AG10803 (cell line): Measurements from ENCODE around the gene GPR4.

Experiments used
- DNase-seq: peaks from one replicate; pipeline ENCODE4 v3.0.0; 2010; ENCODE audit warnings: low read depth
- H3K4me3 ChIP-seq: 2 replicates; pipeline ENCODE4 v1.5.1; 2011; ENCODE audit warnings: mild to moderate bottlenecking, low read length, control low read depth
- TF ChIP-seq, protein P1 (sequence below): conservative IDR thresholded peaks from 2 replicates; pipeline ENCODE4 v1.5.1; 2011; ENCODE audit warnings: mild to moderate bottlenecking, low read length, control low read depth, inconsistent platforms

GPR4 gene

DNA sequence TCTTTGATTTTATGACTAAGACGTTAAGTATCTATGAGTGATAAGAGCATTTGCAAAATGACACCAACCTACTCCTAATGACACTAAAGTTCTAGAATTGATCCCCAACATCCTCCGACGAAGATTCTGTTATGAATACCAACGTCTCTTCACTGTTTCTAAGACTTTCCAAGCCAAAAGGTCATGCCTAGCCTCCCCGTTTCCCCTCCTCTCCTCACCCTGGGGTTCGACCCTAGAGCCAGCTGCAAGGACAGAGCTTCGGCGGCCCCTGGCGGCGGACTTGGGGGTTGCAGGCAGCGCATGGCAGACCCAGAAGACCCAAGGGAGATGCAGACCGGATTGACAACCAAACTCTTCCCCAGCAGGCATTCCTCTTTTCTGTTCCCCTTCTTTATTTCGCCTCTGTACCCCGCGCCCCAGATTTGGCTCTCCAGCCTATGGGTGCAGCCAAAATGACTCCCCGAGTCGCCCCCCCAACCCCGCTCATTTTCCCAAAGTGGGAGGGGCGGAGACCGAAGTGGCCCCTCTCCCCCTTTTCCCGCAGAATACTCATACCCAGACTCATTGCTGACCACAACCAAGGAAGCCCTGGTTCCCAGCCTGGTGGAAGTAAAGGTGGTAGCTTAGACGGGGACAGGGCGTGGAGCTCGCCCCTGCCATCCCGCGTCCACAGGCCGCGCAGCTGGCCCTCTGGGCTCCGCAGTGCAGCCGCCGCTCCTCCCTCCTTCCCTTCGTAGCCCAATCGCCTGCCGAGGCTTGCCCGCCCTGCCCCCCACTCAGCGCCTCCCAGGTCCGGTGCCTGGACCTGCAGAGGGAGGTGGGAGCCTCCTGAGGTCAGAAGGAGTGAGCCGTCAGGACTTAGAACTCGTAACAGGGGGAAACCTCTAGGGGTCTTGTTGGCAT lies 41.3 kb upstream of the GPR4 start:
- TF ChIP-seq, protein P1, sequence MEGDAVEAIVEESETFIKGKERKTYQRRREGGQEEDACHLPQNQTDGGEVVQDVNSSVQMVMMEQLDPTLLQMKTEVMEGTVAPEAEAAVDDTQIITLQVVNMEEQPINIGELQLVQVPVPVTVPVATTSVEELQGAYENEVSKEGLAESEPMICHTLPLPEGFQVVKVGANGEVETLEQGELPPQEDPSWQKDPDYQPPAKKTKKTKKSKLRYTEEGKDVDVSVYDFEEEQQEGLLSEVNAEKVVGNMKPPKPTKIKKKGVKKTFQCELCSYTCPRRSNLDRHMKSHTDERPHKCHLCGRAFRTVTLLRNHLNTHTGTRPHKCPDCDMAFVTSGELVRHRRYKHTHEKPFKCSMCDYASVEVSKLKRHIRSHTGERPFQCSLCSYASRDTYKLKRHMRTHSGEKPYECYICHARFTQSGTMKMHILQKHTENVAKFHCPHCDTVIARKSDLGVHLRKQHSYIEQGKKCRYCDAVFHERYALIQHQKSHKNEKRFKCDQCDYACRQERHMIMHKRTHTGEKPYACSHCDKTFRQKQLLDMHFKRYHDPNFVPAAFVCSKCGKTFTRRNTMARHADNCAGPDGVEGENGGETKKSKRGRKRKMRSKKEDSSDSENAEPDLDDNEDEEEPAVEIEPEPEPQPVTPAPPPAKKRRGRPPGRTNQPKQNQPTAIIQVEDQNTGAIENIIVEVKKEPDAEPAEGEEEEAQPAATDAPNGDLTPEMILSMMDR: peak; percentile 98
- no peak overlapping the region for H3K4me3 ChIP-seq
- peak; percentile 64 for DNase-seq

- peak; percentile 48 for DNase-seq
- peak overlapping the region; percentile 48 for H3K4me3 ChIP-seq
- TF ChIP-seq, protein P1: no peak; the same call in 1 of the 2 replicates
Observed at GRCh38 chr19:45641274-45642105, 39.5 kb upstream of the GPR4 start.

DNA sequence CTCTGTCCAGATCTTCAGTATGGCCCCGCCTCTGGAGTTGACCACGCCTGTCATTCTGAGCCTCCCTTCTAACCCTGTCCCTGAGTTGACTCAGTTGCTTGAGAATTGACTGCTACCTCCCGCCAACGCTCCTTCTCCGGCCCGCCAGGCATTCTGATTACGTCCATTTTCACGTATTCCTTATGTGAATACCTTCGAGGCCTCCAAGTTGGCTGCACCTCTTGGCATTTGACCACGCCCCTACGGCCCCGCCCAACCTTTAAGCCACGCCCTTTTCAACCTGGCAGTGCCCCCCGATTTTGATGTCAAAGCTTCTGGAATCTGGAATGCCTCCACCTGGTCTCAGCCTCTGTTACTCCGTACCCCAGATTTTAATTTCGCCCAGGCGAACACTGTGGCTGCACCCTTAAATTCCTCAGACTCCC lies 38.8 kb upstream of the GPR4 start:
- TF ChIP-seq, protein P1: no peak
- no peak for DNase-seq
- no peak overlapping the region; the same call in 1 of the 2 replicates for H3K4me3 ChIP-seq

DNA sequence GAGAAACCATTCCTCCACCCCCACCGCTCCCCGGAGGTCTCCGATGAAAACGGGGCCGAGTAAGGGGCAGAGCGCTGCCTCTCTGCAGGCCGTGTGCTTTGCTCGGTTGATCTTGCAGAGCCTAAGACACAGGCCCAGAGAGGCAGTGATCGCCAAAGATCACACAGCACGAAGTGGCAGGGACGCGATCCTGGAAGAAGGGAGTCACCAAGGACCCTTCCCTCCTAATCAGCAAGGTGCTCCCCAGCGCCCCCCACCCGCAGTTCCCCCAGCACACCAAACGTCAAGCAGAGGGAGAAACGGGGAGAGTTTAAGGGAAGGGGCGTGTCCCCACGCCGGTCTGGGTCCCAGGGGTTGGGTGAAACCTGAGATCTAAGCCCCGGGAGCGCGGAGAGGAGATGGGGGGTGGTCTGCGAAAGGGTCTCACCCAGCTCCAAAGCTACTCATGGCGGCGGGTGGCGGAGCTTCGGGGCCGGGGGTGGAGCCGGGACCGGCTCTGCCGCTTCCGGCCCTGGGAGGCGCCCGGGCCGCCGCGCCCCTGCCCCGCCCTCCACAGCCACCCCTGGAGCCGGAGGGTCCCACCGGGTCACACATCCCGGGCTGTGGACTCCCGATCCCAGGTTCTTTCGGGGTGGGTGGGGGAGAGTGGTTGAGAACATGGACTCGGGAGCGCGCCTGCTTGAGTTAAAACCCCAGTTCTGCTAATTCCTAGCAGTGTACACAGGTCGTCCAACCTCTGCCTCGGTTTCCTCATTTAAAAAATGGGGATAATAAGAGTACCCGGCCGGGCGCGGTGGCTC lies 37.1 kb upstream of the GPR4 start, which contains the start of gene EML2:
Gene EML2 (minus strand): TSS at position 468 of the 800 bp plus-strand sequence. CDS start 21 bp downstream, at position 447.
- H3K4me3 ChIP-seq: peak within 1 kb of the TSS; percentile 81
- peak; percentile 16 for DNase-seq
- TF ChIP-seq, protein P1: peak; percentile 44

DNA sequence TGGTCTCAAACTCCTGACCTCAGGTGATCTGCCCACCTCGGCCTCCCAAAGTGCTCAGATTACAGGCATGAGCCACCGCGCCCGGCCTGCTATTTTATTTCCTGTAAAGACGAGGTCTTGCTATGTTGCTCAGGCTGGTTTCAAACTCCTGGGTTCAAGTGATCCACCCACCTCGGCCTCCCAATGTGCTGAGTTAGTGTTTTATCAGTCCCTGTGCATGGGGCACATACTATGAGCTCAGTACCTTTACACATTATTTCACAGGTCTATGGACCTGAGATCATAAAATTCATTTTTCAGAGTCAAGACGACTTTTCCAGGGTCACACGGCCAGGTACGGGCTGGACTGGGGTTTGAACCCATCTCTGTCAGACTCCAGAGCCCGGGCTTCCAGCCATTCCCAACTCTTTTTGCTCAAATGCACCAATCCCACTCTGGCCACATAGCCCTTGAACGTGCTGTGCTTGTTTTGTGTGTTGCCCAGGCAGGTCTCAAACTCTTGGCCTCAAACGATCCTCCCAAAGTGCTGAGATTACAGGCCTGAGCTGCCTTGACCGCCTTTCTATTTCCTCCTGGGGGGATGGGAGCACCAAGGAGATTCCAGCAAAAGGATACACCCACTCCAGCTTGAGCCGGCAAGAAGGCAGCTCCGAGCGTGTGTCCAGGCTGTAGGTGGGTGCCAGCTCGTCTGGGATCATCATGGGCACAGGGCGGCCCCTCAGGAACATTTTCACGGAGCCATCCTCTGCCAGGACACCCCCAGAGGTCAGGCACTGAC lies 36.1 kb upstream of the GPR4 start:
- peak overlapping the region; percentile 81 for H3K4me3 ChIP-seq
- TF ChIP-seq, protein P1: no peak
- DNase-seq: peak; percentile 43

DNA sequence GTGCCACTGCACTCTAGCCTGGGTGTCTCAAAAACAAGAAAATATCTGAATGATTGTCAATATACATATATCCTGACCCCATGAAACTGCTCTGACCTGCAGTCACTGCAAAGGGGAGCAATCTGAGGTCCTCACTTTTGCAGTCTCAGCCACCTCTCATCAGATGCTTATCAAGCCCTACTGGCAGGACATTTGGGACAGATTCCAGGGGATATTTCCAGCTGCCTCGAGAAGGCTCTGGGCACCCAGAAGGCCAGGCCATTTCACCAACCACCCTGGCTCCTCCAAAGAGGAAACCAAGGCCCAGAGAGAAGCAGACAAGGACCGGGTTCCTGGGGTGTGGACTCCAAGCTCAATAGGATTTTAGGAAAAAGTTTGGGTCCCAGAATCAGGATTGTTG lies 34.9 kb upstream of the GPR4 start:
- TF ChIP-seq, protein P1: no peak
- DNase-seq: no peak
- no peak overlapping the region for H3K4me3 ChIP-seq
